NCI-H2227 (cell line): ENCODE data around the gene CEP290.
A peak's percentile ranks its signal among the peaks of the same experiment; 100 is the strongest.
"Not testable (repeated sequence)": the region's sequence is repeated elsewhere in the genome, so short reads cannot be mapped to it uniquely, and the experiment has no call there.

Experiments used
- DNase-seq: peaks from one replicate; lab custom pipeline; 2025; ENCODE audit not compliant: unreplicated experiment; lab: John Stamatoyannopoulos, UW

CEP290 gene

GRCh38 chr12:88044035-88044434 lies 97.9 kb downstream of the CEP290 start:
- DNase-seq: no peak

- no peak for DNase-seq
Observed at GRCh38 chr12:88037770-88038169, 104.1 kb downstream of the CEP290 start.

DNA sequence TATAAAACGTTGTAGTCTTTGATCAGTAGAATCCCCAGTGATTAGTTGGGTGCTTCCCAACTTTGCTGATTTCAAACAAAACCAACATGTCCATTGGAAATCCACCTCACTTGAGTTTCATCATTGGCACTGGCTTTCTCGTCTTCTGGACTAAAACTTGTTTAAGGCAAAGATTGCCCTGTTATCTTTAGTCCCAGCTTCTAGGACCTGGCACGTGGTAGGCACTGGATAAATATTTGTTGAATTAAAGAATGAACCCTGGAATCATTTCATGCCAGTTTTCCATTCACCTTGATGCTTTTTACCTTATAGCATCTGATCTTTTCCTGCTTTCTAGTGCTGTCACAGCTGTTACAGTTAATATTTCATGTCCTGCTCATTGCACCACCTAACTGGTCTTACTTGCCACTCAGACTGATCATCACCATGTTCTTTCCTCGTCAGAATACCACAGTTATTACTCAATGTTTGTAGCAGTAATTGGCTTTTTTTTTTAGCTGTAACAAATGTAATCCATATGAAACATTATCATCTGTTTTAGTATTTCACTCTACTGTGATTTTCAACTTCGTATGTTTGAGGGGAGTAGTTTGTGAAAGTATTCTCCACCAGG lies 105.4 kb downstream of the CEP290 start:
- peak; percentile 2 for DNase-seq

- no peak for DNase-seq
Observed at GRCh38 chr12:88035907-88036289, 106.0 kb downstream of the CEP290 start.

DNA sequence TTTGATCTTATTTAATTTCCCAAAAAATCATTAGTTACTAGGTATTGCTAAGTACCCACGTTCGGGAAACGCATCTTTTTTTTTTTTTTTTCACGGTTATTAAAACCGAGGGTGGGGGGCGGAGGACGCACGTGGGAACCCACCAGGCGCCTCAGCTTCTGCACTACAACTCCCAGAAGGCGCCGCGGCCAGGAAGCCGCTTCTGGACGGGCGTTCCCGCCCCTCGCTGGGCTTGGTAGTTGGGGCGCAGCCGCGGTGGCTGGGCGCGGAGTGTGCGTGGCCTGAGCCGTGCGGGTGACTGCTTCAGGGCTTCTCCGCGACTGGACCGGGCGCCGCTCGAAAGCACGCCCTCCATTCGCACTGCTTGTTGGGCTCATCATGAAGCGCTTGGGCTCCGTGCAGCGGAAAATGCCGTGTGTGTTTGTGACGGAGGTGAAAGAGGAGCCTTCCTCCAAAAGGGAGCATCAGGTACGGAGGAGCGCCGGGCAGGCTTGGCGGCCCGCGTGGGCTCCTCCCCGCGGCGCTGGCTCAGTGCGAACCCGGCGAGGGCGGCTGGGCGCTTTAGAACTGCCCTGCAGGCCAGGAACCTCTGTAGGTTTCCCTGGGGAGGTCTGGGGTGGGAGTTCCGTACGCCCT lies 106.5 kb downstream of the CEP290 start:
- peak; percentile 96 for DNase-seq

GRCh38 chr12:88031161-88031560 lies 110.7 kb downstream of the CEP290 start:
- DNase-seq: not testable (repeated sequence)

GRCh38 chr12:88029093-88029665 lies 112.7 kb downstream of the CEP290 start, which contains the start of gene C12orf50:
TSS of gene C12orf50 (minus strand) at chr12:88029401. CDS start at chr12:88026962, 2,439 bp downstream.
- no peak for DNase-seq

GRCh38 chr12:88026196-88026595 lies 115.7 kb downstream of the CEP290 start:
- no peak for DNase-seq

DNA sequence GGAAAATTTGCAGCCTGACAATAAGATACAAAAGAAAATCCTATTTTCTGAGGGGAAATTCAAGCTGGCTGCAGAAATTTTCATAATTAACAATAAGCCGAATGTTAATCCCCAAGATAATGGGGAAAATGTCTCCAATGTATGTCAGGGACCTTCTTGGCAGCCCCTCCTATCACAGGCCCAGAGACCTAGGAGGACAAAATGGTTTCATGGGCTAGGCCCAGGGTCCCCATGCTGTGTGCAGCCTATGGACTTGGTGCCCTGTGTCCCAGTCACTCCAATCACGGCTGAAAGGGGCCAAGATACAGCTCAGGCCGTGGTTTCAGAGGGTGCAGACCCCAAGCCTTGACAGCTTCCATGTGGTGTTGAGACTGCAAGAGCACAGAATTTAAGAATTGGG lies 123.9 kb downstream of the CEP290 start:
- no peak for DNase-seq

DNA sequence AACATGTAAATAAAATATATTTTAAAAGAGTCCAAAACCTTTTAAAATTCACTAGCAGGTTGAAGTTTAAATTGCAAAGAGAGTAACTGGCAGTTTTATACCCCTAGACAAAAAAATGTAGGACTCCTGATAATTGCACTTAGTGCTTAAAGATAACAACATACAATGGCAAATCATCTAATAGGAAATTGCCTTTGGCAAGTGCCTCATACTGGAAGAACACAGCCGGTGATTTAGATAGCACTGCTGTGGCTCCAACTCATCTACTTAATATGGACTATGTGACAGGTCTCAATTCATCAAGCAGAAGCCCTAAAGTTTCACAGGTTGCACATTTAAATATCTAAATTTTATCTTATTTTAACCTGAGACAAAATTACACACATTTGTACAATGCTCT lies 126.1 kb downstream of the CEP290 start:
- no peak for DNase-seq

DNA sequence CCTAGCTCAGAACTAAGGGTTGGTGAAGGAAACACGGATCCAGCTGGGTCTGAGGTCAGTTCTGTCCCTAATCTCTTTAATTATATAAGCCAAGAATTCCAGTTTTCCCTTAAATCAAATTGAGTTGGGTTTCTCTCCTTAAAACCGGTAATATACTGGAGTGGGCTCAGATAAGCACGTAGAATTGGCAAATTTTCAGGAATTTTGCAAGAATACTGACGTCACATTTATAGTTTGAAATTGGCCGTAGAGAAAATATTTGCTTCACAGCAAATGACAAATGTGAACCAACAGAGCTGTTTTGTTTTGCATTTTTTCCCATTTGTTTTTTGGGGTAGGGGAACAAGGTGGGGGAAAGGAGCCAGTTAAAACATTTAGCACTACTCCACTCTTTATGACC lies 130.1 kb downstream of the CEP290 start:
- DNase-seq: no peak

GRCh38 chr12:88006351-88006750 lies 135.5 kb downstream of the CEP290 start:
- DNase-seq: no peak

DNA sequence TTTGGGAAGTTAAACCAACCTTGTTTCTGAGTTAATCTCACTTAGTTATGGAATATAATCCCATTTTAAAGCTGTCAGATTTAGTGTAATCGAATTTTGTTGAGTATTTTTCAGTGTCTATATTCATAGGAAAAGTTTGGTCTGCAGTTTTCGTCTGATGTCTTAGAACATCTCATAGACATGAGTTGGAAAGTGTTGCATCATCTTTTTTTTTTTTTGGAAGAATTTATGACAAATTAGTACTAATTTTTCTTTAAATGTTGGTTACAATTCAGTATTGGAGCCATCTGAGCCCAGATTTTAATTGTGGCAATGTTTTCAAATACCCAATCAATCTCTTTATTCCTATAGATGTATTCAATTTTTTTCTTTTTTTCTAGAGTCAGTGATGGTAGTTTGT lies 140.6 kb downstream of the CEP290 start:
- DNase-seq: no peak
